ENCODE data around the gene C14orf132.

C14orf132 gene

DNA sequence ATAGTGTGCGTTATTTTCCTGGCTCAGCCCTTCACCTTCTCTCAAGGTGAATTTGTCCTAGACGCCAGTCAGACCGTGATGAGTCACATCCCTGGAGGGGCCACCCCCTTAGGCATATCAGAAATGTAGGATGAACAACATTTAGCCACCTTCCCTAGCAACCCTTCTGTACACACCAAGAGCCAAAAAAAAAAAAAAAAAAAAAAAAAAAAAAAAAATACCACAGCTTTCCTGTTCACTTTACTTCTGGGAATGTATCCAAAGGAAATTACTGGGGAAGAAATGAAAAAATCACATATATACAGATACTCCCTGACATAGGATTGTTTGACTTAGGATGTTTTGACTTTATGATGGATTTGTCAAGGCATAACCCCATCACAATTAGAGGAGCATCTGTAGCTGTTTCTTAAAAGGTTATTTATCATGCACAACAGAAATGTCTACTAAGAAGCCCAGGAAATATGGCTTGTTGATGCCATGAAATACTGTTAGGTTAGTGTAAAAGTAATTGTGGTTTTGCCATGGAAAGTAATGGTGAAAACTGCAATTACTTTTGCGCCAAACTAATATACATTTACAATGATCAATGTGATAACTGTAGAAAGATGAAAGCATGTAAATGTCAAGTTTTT lies 97.3 kb downstream of the C14orf132 start:
- H3K27ac ChIP-seq, result no peak overlapping the region
- TF ChIP-seq, protein P1, sequence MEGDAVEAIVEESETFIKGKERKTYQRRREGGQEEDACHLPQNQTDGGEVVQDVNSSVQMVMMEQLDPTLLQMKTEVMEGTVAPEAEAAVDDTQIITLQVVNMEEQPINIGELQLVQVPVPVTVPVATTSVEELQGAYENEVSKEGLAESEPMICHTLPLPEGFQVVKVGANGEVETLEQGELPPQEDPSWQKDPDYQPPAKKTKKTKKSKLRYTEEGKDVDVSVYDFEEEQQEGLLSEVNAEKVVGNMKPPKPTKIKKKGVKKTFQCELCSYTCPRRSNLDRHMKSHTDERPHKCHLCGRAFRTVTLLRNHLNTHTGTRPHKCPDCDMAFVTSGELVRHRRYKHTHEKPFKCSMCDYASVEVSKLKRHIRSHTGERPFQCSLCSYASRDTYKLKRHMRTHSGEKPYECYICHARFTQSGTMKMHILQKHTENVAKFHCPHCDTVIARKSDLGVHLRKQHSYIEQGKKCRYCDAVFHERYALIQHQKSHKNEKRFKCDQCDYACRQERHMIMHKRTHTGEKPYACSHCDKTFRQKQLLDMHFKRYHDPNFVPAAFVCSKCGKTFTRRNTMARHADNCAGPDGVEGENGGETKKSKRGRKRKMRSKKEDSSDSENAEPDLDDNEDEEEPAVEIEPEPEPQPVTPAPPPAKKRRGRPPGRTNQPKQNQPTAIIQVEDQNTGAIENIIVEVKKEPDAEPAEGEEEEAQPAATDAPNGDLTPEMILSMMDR (conservative IDR thresholded peaks at IDR 0.05), result no peak

- TF ChIP-seq, protein P1 (conservative IDR thresholded peaks at IDR 0.05), result no peak
- no peak overlapping the region for H3K27ac ChIP-seq
Observed at GRCh38 chr14:96138241-96138640, 99.1 kb downstream of the C14orf132 start.

GRCh38 chr14:96139169-96139568 lies 100.0 kb downstream of the C14orf132 start:
- TF ChIP-seq, protein P1 (conservative IDR thresholded peaks at IDR 0.05), result no peak
- H3K27ac ChIP-seq, result no peak overlapping the region

DNA sequence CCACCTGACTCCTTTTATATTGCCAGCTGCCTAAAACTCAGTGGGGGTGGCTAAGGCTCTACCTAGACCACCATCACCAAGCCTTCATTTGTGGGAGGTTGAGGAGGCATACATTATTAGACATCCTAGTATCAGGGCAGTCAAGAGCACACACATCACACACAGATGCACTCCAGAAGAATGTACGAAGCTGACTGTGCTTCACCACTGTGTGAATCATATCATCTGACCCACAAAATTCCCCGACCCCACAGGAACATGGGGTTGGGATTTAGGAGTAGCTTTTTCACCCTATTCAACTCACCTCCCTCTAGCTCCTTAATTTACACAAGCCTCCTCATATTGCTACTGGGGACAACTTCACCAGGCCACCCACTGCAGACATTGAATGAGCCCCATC lies 100.7 kb downstream of the C14orf132 start:
- TF ChIP-seq, protein P1 (conservative IDR thresholded peaks at IDR 0.05), result no peak
- no peak overlapping the region for H3K27ac ChIP-seq

GRCh38 chr14:96140952-96141351 lies 101.8 kb downstream of the C14orf132 start:
- TF ChIP-seq, protein P1 (conservative IDR thresholded peaks at IDR 0.05), result no peak

More at GRCh38 chr14:96140952-96141351, 101.8 kb downstream of the C14orf132 start:
- no peak overlapping the region for H3K27ac ChIP-seq

Data from VCaP (cell line).